ENCODE results near the gene ZNF385A. TPM values are rescaled to one million over a fixed set of nuclear protein-coding genes. Genes with fewer than 3 reads are reported as not detected.

Gene ZNF385A
- total and polyA plus RNA-seq, 2 of the 8 experiments (the other 6 are each of a cell fraction or from before 2014, with no cell fraction given) = 5.2 to 14.3 TPM

DNA sequence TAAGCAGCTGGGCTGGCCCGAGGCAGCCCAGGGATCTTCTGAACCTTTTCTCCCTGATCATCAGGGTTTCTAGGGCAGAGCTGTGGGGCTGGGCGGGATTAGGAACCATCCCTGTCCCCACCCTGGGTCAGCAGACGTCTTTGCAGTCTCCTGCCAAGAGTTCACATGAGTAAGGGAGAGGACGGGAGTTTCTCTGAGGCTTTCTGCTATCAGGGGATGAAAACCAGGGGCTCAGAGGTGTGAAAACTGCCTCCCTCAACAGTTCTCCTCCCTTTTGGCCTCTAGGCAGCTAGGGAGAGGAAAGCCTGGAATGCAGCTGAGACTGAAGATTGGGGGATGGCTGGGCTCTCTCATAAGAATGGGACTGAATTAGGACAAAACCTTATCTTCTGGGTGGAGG is 7.9 kb downstream of the ZNF385A start:
- ChIA-PET CTCF (ENCODE audit: partially characterized antibody) (interaction anchor here (0.5 to 9.7 kb wide), 4 partner anchors 15 to 160 kb away, joined by 3 to 110 read pairs (median 4); no protein-coding TSS in a partner anchor), POLR2A (ENCODE audit: partially characterized antibody) (interaction anchor here (1.0 to 1.2 kb wide), 2 partner anchors 9 to 90 kb away, joined by 3 to 4 read pairs; no protein-coding TSS in a partner anchor)
- FAIRE-seq (no peak), DNase-seq (ENCODE audit: low read depth in 1 of 2, low spot score in 2 of 2) (no peak)
- Histone ChIP-seq H3K14ac (ENCODE audit: insufficient read length) (no peak overlapping the region), H4K5ac (ENCODE audit: insufficient read length, low read depth, low read length) (no peak overlapping the region), H2BK15ac (ENCODE audit: low read length) (no peak overlapping the region), H2AK5ac (ENCODE audit: low read depth, low read length) (no peak overlapping the region), H2BK20ac (ENCODE audit: low read length) (no peak overlapping the region), H2BK12ac (ENCODE audit: low read depth, low read length) (no peak overlapping the region), H4K91ac (replicated peaks; ENCODE audit: insufficient read length, low read length) (no peak overlapping the region), H3K27me3 (replicated peaks in 1 of 4; ENCODE audit: control insufficient read depth in 3 of 4, extremely low read depth in 1 of 4, insufficient read depth in 3 of 4, low read length in 3 of 4) (peaks cover 0 to 3% (median 1%) of the 10 kb centered on the region in 4 experiments; a peak in 2 of 7 replicates), H3K4me2 (ENCODE audit: insufficient read depth in 1 of 2, low read depth in 2 of 2, low read length in 2 of 2) (no peak overlapping the region), H3K27ac (ENCODE audit: low read depth, low read length) (no peak overlapping the region), H3K4ac (replicated peaks; ENCODE audit: insufficient read length, low read depth, low read length) (no peak overlapping the region), H3K4me1 (replicated peaks in 1 of 4; ENCODE audit: control insufficient read depth in 3 of 4, insufficient read depth in 4 of 4, low read length in 3 of 4) (peaks cover 0 to 11% (median 7%) of the 10 kb centered on the region in 4 experiments; a peak in 5 of 7 replicates), H3K9ac (replicated peaks in 1 of 4; ENCODE audit: extremely low read depth in 1 of 4, low read depth in 3 of 4, low read length in 3 of 4) (no peak overlapping the region), H2BK5ac (ENCODE audit: low read depth, low read length) (no peak overlapping the region), H3K79me2 (ENCODE audit: control insufficient read depth in 1 of 2, insufficient read depth in 2 of 2, low read length in 2 of 2) (no peaks in the 10 kb centered on the region), H3K79me1 (ENCODE audit: low read depth, low read length) (0 out of 2 replicates have a peak, but pooled peaks cover 2% of the 10 kb centered on the region), H2BK120ac (replicated peaks; ENCODE audit: low read depth, low read length) (no peak overlapping the region), H4K8ac (ENCODE audit: extremely low read depth, insufficient read depth, low read length) (no peak overlapping the region), H3K23me2 (ENCODE audit: low read depth, low read length) (peaks cover 2% of the 10 kb centered on the region; the same call in 1 of the 2 replicates), H3K18ac (ENCODE audit: extremely low read depth, low read length) (no peak overlapping the region), H2AFZ (ENCODE audit: low read length) (no peak overlapping the region), H4K20me1 (replicated peaks in 1 of 2; ENCODE audit: control insufficient read depth in 1 of 2, insufficient read depth in 2 of 2, low read length in 2 of 2) (peaks cover 10 to 11% of the 10 kb centered on the region in 2 experiments), H3K4me3 (ENCODE audit: extremely low read depth in 1 of 4, insufficient read depth in 2 of 4, low read depth in 3 of 4, low read length in 4 of 4) (no peak overlapping the region), H3K9me3 (ENCODE audit: insufficient read depth in 2 of 2, low read depth in 1 of 2, low read length in 1 of 2) (no peaks in the 10 kb centered on the region), H3K23ac (ENCODE audit: insufficient read length) (no peak overlapping the region), H3K56ac (replicated peaks; ENCODE audit: insufficient read length, low read depth, low read length) (no peak overlapping the region), H3K36me3 (ENCODE audit: control insufficient read depth in 2 of 4, insufficient read depth in 4 of 4, low read length in 3 of 4) (peaks cover 2 to 12% (median 5%) of the 10 kb centered on the region in 4 experiments; a peak in 4 of 8 replicates)
- WGBS, 2 experiments (ENCODE audit: extremely low coverage in 1 of 2, insufficient coverage in 1 of 2, insufficient read length in 1 of 2, insufficient replicate concordance in 2 of 2, low coverage in 1 of 2, low lambda C conversion rate in 2 of 2, missing lambda C conversion rate in 1 of 2) = 89% methylated on average over 4 of the region's 4 CpGs; no CpG with 5 or more reads in 1 of the 2 experiments
- TF ChIP-seq EP300 (IDR thresholded peaks at IDR 0.05; ENCODE audit: borderline replicate concordance in 1 of 2, low read depth in 2 of 2, low read length in 2 of 2) (no peak), POU5F1 (IDR thresholded peaks at IDR 0.05; ENCODE audit: low read depth, low read length) (no peak), SP1 (IDR thresholded peaks at IDR 0.05; ENCODE audit: low read depth, low read length) (no peak), SP2 (IDR thresholded peaks at IDR 0.05; ENCODE audit: low read length) (no peak), MAFK (IDR thresholded peaks at IDR 0.05; ENCODE audit: low read depth, low read length) (no peak), KDM4A (IDR thresholded peaks at IDR 0.05; ENCODE audit: low read depth, low read length, severe bottlenecking) (no peak), ZNF274 (IDR thresholded peaks at IDR 0.05; ENCODE audit: borderline replicate concordance, extremely low read depth, low read length) (no peak), SRF (IDR thresholded peaks at IDR 0.05; ENCODE audit: low read depth, low read length) (no peak), BCL11A (IDR thresholded peaks at IDR 0.05; ENCODE audit: low read depth in 2 of 2, low read length in 2 of 2) (no peak), TAF1 (IDR thresholded peaks at IDR 0.05; ENCODE audit: low read depth, low read length) (no peak), POLR2A (IDR thresholded peaks at IDR 0.05; ENCODE audit: control extremely low read depth in 1 of 2, low read depth in 2 of 2, low read length in 2 of 2) (no peak), SAP30 (IDR thresholded peaks at IDR 0.05; ENCODE audit: insufficient read depth, insufficient replicate concordance, low read length) (no peak)
- TF ChIP-seq, protein P1, sequence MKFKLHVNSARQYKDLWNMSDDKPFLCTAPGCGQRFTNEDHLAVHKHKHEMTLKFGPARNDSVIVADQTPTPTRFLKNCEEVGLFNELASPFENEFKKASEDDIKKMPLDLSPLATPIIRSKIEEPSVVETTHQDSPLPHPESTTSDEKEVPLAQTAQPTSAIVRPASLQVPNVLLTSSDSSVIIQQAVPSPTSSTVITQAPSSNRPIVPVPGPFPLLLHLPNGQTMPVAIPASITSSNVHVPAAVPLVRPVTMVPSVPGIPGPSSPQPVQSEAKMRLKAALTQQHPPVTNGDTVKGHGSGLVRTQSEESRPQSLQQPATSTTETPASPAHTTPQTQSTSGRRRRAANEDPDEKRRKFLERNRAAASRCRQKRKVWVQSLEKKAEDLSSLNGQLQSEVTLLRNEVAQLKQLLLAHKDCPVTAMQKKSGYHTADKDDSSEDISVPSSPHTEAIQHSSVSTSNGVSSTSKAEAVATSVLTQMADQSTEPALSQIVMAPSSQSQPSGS (IDR thresholded peaks at IDR 0.05; ENCODE audit: low read length) = no peak
